ENCODE results near the gene ANO10. TPM values are rescaled to one million over a fixed set of nuclear protein-coding genes. Genes with fewer than 3 reads are reported as not detected.
A peak's percentile ranks its signal among the peaks of the same experiment; 100 is the strongest.
"Not testable (repeated sequence)": the region's sequence is repeated elsewhere in the genome, so short reads cannot be mapped to it uniquely, and the experiment has no call there.

ANO10 gene
- total and polyA plus RNA-seq, 4 donors = 19.0 to 46.8 (median 32.0) TPM

GRCh38 chr3:43477600-43477999 is 144.2 kb downstream of the ANO10 start:
- Histone ChIP-seq H3K9me3 (ENCODE audit: control insufficient read depth, low read length) (no peaks in the 10 kb centered on the region), H3K27ac (ENCODE audit: low read depth in 1 of 2, low read length in 2 of 2) (no peak overlapping the region), H3K4me3 (ENCODE audit: low read length in 2 of 2) (no peak overlapping the region), H3K27me3 (ENCODE audit: control insufficient read depth in 1 of 2, insufficient read depth in 2 of 2, low read length in 1 of 2) (no peaks in the 10 kb centered on the region), H3K36me3 (ENCODE audit: control insufficient read depth in 1 of 2, insufficient read depth in 2 of 2, low read length in 1 of 2) (peaks cover 0 to 2% of the 10 kb centered on the region in 2 donors), H3K4me1 (ENCODE audit: control insufficient read depth in 1 of 2, insufficient read depth in 2 of 2, low read length in 2 of 2) (no peaks in the 10 kb centered on the region)
- intact Hi-C loops (cut with DNase I) = no loop called here
- DNase-seq (no peak), ATAC-seq (ENCODE audit: low FRiP score) (no peak)
- 86 to 91% methylated on average over 6 of the region's 6 CpGs for WGBS, 2 donors

GRCh38 chr3:43473737-43474136 is 148.1 kb downstream of the ANO10 start:
- H3K4me3 ChIP-seq (ENCODE audit: low read length in 2 of 2) = no peak overlapping the region
- WGBS, 2 donors = 87 to 93% methylated on average over 1 of the region's 1 CpG
- H3K4me1 ChIP-seq (ENCODE audit: control insufficient read depth in 1 of 2, insufficient read depth in 2 of 2, low read length in 2 of 2) = no peaks in the 10 kb centered on the region
- H3K27me3 ChIP-seq (ENCODE audit: control insufficient read depth in 1 of 2, insufficient read depth in 2 of 2, low read length in 1 of 2) = no peaks in the 10 kb centered on the region
- H3K9me3 ChIP-seq (ENCODE audit: control insufficient read depth, low read length) = no peaks in the 10 kb centered on the region
- no peak overlapping the region for H3K27ac ChIP-seq (ENCODE audit: low read depth in 1 of 2, low read length in 2 of 2)
- ATAC-seq (ENCODE audit: low FRiP score) = no peak
- intact Hi-C loops (cut with DNase I) = no loop called here
- H3K36me3 ChIP-seq (ENCODE audit: control insufficient read depth in 1 of 2, insufficient read depth in 2 of 2, low read length in 1 of 2) = peaks cover 0 to 2% of the 10 kb centered on the region in 2 donors
- no peak for DNase-seq

GRCh38 chr3:43473244-43473643 is 148.6 kb downstream of the ANO10 start:
- Histone ChIP-seq H3K27me3 (ENCODE audit: control insufficient read depth in 1 of 2, insufficient read depth in 2 of 2, low read length in 1 of 2) (no peaks in the 10 kb centered on the region), H3K27ac (ENCODE audit: low read depth in 1 of 2, low read length in 2 of 2) (no peak overlapping the region), H3K4me1 (ENCODE audit: control insufficient read depth in 1 of 2, insufficient read depth in 2 of 2, low read length in 2 of 2) (no peaks in the 10 kb centered on the region), H3K9me3 (ENCODE audit: control insufficient read depth, low read length) (no peaks in the 10 kb centered on the region), H3K4me3 (ENCODE audit: low read length in 2 of 2) (no peak overlapping the region), H3K36me3 (ENCODE audit: control insufficient read depth in 1 of 2, insufficient read depth in 2 of 2, low read length in 1 of 2) (peaks cover 0 to 2% of the 10 kb centered on the region in 2 donors)
- ATAC-seq (ENCODE audit: low FRiP score) (peak; percentile 41), DNase-seq (no peak)
- 93 to 95% methylated on average over 10 of the region's 10 CpGs for WGBS, 2 donors
- intact Hi-C loops (cut with DNase I) = no loop called here

GRCh38 chr3:43468133-43468532 is 153.7 kb downstream of the ANO10 start:
- Histone ChIP-seq H3K27me3 (ENCODE audit: control insufficient read depth in 1 of 2, insufficient read depth in 2 of 2, low read length in 1 of 2) (no peaks in the 10 kb centered on the region), H3K36me3 (ENCODE audit: control insufficient read depth in 1 of 2, insufficient read depth in 2 of 2, low read length in 1 of 2) (no peaks in the 10 kb centered on the region), H3K4me1 (ENCODE audit: control insufficient read depth in 1 of 2, insufficient read depth in 2 of 2, low read length in 2 of 2) (no peaks in the 10 kb centered on the region), H3K27ac (ENCODE audit: low read depth in 1 of 2, low read length in 2 of 2) (no peak overlapping the region), H3K4me3 (ENCODE audit: low read length in 2 of 2) (no peak overlapping the region), H3K9me3 (ENCODE audit: control insufficient read depth, low read length) (no peaks in the 10 kb centered on the region)
- DNase-seq = no peak
- WGBS, 2 donors = 20 to 34% methylated on average over 1 of the region's 1 CpG
- ATAC-seq (ENCODE audit: low FRiP score) = no peak
- intact Hi-C loops (cut with DNase I) = no loop called here

GRCh38 chr3:43465109-43465508 is 156.7 kb downstream of the ANO10 start:
- intact Hi-C loops (cut with DNase I) = no loop called here
- Histone ChIP-seq H3K36me3 (ENCODE audit: control insufficient read depth in 1 of 2, insufficient read depth in 2 of 2, low read length in 1 of 2) (no peaks in the 10 kb centered on the region), H3K4me3 (ENCODE audit: low read length in 2 of 2) (no peak overlapping the region), H3K27ac (ENCODE audit: low read depth in 1 of 2, low read length in 2 of 2) (no peak overlapping the region), H3K9me3 (ENCODE audit: control insufficient read depth, low read length) (no peaks in the 10 kb centered on the region), H3K4me1 (ENCODE audit: control insufficient read depth in 1 of 2, insufficient read depth in 2 of 2, low read length in 2 of 2) (no peaks in the 10 kb centered on the region), H3K27me3 (ENCODE audit: control insufficient read depth in 1 of 2, insufficient read depth in 2 of 2, low read length in 1 of 2) (no peaks in the 10 kb centered on the region)
- DNase-seq (no peak), ATAC-seq (ENCODE audit: low FRiP score) (no peak)

GRCh38 chr3:43462566-43462965 is 159.2 kb downstream of the ANO10 start:
- H3K9me3 ChIP-seq (ENCODE audit: control insufficient read depth, low read length); H3K36me3 ChIP-seq (ENCODE audit: control insufficient read depth in 1 of 2, insufficient read depth in 2 of 2, low read length in 1 of 2); DNase-seq; ATAC-seq (ENCODE audit: low FRiP score); H3K27me3 ChIP-seq (ENCODE audit: control insufficient read depth in 1 of 2, insufficient read depth in 2 of 2, low read length in 1 of 2); H3K4me3 ChIP-seq (ENCODE audit: low read length in 2 of 2); H3K4me1 ChIP-seq (ENCODE audit: control insufficient read depth in 1 of 2, insufficient read depth in 2 of 2, low read length in 2 of 2); H3K27ac ChIP-seq (ENCODE audit: low read depth in 1 of 2, low read length in 2 of 2); intact Hi-C loops (cut with DNase I): not testable (repeated sequence)
- WGBS, 2 donors = 97 to 100% methylated on average over 3 of the region's 3 CpGs

- Histone ChIP-seq H3K9me3 (ENCODE audit: control insufficient read depth, low read length) (no peaks in the 10 kb centered on the region), H3K4me3 (ENCODE audit: low read length in 2 of 2) (no peak overlapping the region), H3K27me3 (ENCODE audit: control insufficient read depth in 1 of 2, insufficient read depth in 2 of 2, low read length in 1 of 2) (no peaks in the 10 kb centered on the region), H3K36me3 (ENCODE audit: control insufficient read depth in 1 of 2, insufficient read depth in 2 of 2, low read length in 1 of 2) (peaks cover 0 to 2% of the 10 kb centered on the region in 2 donors), H3K27ac (ENCODE audit: low read depth in 1 of 2, low read length in 2 of 2) (no peak overlapping the region), H3K4me1 (ENCODE audit: control insufficient read depth in 1 of 2, insufficient read depth in 2 of 2, low read length in 2 of 2) (no peaks in the 10 kb centered on the region)
- 92 to 94% methylated on average over 2 of the region's 2 CpGs for WGBS, 2 donors
- DNase-seq (no peak), ATAC-seq (ENCODE audit: low FRiP score) (no peak)
- intact Hi-C loops (cut with DNase I) = no loop called here
These were observed 160.5 kb downstream of the ANO10 start for GRCh38 chr3:43461345-43461744.

GRCh38 chr3:43457038-43457437 is 164.8 kb downstream of the ANO10 start:
- H3K27ac ChIP-seq (ENCODE audit: low read depth in 1 of 2, low read length in 2 of 2); DNase-seq; H3K9me3 ChIP-seq (ENCODE audit: control insufficient read depth, low read length); intact Hi-C loops (cut with DNase I); H3K4me3 ChIP-seq (ENCODE audit: low read length in 2 of 2); ATAC-seq (ENCODE audit: low FRiP score); H3K36me3 ChIP-seq (ENCODE audit: control insufficient read depth in 1 of 2, insufficient read depth in 2 of 2, low read length in 1 of 2); H3K4me1 ChIP-seq (ENCODE audit: control insufficient read depth in 1 of 2, insufficient read depth in 2 of 2, low read length in 2 of 2); H3K27me3 ChIP-seq (ENCODE audit: control insufficient read depth in 1 of 2, insufficient read depth in 2 of 2, low read length in 1 of 2): not testable (repeated sequence)
- WGBS, 2 donors = 67 to 69% methylated on average over 1 of the region's 1 CpG

GRCh38 chr3:43455233-43455632 is 166.6 kb downstream of the ANO10 start:
- H3K27ac ChIP-seq (ENCODE audit: low read depth in 1 of 2, low read length in 2 of 2) = no peak overlapping the region

More at GRCh38 chr3:43455233-43455632, 166.6 kb downstream of the ANO10 start:
- intact Hi-C loops (cut with DNase I) = no loop called here
- no peak for ATAC-seq (ENCODE audit: low FRiP score)
- no peak overlapping the region for H3K4me3 ChIP-seq (ENCODE audit: low read length in 2 of 2)
- H3K9me3 ChIP-seq (ENCODE audit: control insufficient read depth, low read length) = no peaks in the 10 kb centered on the region
- peaks cover 0 to 2% of the 10 kb centered on the region in 2 donors for H3K4me1 ChIP-seq (ENCODE audit: control insufficient read depth in 1 of 2, insufficient read depth in 2 of 2, low read length in 2 of 2)
- H3K27me3 ChIP-seq (ENCODE audit: control insufficient read depth in 1 of 2, insufficient read depth in 2 of 2, low read length in 1 of 2) = no peaks in the 10 kb centered on the region
- DNase-seq = no peak
- H3K36me3 ChIP-seq (ENCODE audit: control insufficient read depth in 1 of 2, insufficient read depth in 2 of 2, low read length in 1 of 2) = peaks cover 0 to 2% of the 10 kb centered on the region in 2 donors
- WGBS, 2 donors = 75 to 76% methylated on average over 1 of the region's 1 CpG

Data from aorta (tissue), 5 donors.